Fibroblast of skin of right quadriceps (primary cell): ENCODE measurements around the gene MSL1.

ENCODE experiments used
- DNase-seq: peaks from one replicate; pipeline ENCODE4 v3.0.0-alpha.2; 2013

The MSL1 gene

DNA sequence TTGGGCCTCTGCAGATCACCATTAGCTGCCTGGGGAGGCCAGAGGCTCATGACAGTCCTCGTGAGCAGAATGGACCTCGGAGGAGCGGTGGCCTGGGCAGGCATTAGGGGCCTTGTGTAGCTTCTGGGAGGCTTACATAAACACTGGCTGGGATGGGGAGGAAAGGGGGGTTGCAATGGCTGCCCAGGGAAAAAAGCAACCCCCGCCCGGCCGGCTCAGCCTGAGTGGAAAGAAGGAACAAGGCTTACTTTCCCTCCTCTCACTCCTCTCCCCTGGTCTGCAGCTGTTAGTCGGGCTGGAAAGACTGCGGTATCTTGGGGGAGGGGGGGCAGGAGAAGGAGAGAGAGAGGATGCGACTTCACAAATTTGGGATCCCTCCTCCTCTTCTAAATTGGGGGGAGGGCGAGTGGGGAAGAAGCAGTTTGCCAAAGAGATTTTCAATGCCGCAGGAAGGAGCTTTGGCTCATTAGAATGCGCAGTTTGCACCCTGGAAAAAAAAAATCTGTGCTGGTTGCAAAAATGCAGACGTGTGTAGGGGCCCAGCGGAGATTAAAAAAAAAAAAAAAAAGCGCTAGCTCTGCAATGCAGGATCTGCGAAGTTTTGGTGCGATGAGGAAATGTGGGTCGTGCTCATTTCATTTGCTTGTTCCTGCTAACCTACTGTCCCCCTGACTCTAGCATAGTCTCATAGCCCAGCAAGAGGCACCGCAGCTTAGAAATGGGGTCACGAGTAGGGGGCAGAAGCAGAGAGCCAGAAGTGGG is 14.8 kb upstream of the MSL1 start:
- peak; percentile 81 for DNase-seq

- DNase-seq = no peak
Observed at GRCh38 chr17:40107522-40108174, 14.1 kb upstream of the MSL1 start.

DNA sequence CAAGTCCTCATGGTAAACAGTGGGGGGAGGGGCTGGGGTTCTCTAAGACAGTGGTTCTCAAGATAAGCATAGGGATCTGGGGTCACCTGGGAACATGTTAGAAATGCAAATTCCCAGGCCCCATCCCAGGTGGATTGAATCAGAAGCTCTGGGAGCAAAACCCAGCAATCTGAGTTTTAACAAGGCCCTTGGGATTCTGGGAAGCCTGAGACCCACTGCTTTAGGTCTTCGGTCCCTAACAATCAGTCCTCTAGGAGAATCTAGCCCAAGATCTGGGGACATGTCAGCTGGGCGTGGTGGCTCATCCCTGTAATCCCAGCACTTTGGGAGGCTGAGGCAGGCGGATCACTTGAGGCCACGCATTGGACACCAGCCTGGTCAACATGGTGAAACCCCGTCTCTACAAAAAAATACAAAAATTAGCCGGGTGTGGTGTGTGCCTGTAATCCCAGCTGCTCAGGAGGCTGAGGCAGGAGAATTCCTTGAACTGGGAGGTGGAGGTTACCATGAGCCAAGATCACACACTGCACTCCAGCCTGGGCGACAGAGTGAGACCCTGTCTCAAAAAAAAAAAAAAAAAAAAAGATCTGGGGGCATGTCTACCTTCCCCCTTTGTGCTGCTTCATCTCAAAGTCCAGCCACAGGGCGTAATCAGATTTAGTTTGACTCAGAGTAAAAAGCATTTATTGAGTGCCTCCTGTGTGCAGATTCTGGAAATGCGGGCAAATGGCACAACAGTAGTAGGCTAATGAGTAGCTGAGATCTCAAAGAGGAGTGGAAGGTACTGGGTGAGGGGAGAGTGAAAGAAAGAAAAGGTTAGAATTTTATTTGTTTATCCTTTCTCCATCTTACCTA is 12.6 kb upstream of the MSL1 start:
- DNase-seq = no peak

GRCh38 chr17:40110026-40110845 is 11.5 kb upstream of the MSL1 start:
- DNase-seq = no peak

GRCh38 chr17:40111221-40112128 is 10.3 kb upstream of the MSL1 start:
- peak; percentile 91 for DNase-seq

- no peak for DNase-seq
Observed at GRCh38 chr17:40112191-40112711, 9.5 kb upstream of the MSL1 start.

DNA sequence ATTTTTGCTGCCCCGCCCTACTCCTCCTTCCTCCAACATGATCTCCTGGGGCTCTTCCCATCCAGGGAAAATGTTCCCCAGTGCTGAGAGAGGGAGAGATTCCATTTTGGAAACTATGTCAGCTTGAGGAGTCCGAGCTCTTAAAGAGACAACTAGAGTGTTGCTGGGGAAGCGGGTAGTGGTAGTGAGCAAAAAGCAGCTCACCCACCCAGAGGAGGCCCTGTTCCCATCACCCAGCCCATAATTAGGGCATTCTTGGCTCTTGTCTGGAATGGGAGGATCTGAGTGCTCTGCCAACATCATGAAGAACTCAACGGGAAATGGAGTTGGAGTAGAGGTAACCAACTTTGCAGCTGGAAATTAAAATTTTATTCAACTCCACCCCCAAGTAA is 9.1 kb upstream of the MSL1 start:
- DNase-seq = no peak

- DNase-seq = peak; percentile 96
Observed at GRCh38 chr17:40113110-40113906, 8.5 kb upstream of the MSL1 start.

DNA sequence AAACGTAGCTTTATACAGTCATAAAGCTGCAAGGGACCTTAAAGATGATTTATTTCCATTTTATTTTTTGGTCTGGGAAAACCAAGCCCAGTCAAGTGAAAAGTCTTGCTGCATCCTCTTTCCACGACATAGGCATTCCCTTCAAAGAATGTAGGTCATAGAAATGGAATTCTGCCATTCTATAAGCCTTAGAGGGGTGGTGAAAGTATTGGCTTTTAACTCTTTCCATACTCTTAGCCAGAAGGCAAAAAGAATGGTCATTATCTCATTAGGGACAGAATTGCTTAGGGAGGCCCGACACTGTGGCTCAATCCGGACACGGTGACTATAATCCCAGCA is 7.9 kb upstream of the MSL1 start:
- peak; percentile 80 for DNase-seq

DNA sequence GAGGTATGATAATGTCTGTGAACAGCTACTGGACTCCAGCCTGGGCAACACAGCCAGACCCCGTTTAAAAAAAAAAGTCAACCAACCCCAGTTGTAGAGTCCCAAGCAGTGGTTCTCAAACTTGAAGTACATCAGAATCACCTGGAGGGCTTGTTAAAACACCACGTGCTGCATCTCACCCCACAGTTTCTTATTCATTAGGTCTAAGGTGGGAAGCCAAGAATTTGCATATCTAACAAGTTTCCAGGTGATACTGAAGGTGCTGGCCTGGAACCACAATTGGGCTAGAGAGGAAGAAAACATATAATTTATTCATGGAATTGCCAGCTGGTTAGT is 6.7 kb upstream of the MSL1 start:
- no peak for DNase-seq

- DNase-seq = no peak
Observed at GRCh38 chr17:40122136-40122998, 596 bp downstream of the MSL1 start.

DNA sequence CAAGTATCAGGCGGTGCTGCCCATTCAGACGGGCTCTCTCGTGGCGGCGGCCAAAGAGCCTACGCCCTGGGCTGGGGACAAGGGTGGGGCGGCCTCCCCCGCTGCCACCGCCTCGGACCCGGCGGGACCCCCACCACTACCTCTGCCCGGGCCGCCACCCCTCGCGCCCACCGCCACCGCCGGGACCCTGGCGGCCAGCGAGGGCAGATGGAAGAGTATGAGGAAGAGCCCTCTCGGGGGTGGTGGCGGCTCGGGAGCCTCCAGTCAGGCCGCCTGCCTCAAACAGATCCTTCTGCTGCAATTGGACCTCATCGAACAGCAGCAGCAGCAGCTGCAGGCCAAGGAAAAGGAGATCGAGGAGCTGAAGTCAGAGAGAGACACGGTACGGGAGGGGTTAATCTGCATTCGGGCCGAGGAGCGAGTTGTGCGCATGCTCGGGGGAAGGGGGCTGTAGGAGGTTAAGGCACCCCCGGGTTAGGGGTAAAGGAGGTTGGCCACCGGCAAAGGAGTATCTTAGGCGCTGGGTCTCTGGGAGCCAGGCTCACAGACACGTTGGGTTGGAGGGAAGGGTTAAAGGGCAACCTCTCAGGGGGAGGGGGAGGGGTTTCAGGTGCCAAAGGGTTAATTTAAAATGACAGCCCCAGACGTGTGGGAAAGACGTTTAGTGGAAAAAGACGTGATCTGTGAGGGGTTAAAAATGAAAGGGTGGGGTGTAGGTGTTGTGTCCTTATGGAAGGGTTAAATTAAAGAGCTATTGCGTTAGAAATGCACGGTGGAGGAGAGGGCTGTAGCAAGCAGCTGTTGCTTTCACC is 1.4 kb downstream of the MSL1 start:
- DNase-seq = peak; percentile 45

DNA sequence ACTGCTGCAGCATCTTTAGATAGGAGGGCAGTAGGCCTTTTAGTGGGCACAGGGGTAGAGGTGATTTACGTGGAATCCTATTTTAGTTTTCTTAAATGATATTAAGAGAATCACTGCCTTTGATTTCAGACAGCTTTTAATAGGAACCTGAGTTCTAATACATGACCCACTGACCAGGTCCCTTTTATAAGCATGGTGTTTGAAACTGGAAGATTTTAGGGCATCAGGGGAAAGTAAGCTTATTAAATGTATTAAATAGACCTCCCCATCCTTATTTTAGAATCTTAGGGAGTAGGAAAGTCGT is 2.0 kb downstream of the MSL1 start:
- DNase-seq = no peak

GRCh38 chr17:40124279-40125141 is 2.7 kb downstream of the MSL1 start:
- DNase-seq = no peak

DNA sequence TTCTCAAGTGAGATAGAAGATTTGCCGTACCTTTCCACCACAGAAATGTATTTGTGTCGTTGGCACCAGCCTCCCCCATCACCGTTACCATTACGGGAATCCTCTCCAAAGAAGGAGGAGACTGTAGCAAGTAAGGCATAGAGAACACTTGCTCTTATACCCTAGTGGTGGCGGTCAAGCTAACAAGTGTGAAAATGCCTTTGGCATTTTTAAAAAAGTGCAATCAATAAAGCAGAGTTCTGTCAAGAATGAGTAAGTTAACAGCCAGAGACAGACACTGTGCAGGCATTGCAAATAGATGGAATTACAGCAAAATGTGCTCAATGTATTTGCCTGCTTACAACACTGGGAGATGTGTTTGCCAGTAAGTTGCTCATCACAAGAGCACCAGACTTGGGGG is 7.7 kb downstream of the MSL1 start:
- DNase-seq = no peak

- DNase-seq = no peak
Observed at GRCh38 chr17:40130352-40131042, 8.7 kb downstream of the MSL1 start.

- no peak for DNase-seq
Observed at GRCh38 chr17:40134184-40134583, 12.4 kb downstream of the MSL1 start.

DNA sequence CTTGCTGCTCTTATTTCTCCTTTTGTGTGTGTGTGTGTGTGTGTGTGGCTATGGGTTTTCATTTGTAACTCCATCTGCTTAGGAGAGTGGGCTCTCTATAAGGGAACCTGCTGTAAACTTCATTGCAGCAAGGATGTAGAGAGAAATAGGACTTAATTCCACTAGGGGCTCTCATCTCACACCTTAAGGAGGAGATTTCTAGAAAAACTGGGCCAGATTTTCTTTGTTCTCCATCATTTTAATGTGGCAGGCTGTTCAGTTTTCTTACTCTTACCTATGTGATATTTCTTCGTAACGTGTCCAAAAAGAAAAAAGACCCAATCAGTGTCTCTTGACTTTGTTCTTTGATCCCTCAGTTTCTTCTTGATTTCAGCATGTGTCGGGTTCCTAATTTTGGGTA is 14.0 kb downstream of the MSL1 start:
- DNase-seq = no peak
